OCI-M1 (cell line): ENCODE data around the gene CXorf49B.

ENCODE experiments used
- DNase-seq: peaks from one replicate; lab custom pipeline; 2025; lab: John Stamatoyannopoulos, UW

The CXorf49B gene

DNA sequence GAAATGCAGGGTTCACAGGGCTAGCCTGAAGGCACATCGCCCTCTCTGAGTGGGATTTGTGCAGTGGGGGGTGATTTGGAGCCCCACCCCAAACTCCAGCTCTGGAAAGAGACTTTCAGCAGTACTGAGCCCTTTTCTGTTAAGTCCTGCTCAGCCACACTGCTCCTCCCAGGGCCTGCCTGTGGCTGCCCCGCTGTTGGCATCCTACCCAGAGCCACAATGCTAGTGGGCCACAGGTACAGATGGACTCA, 52.7 kb downstream of the CXorf49B start:
- DNase-seq = no peak
